ENCODE data around the gene MTR.

- TF ChIP-seq, protein P1, sequence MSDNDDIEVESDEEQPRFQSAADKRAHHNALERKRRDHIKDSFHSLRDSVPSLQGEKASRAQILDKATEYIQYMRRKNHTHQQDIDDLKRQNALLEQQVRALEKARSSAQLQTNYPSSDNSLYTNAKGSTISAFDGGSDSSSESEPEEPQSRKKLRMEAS (IDR thresholded peaks at IDR 0.05), result no peak
- TF ChIP-seq, protein P2, sequence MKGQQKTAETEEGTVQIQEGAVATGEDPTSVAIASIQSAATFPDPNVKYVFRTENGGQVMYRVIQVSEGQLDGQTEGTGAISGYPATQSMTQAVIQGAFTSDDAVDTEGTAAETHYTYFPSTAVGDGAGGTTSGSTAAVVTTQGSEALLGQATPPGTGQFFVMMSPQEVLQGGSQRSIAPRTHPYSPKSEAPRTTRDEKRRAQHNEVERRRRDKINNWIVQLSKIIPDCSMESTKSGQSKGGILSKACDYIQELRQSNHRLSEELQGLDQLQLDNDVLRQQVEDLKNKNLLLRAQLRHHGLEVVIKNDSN (IDR thresholded peaks at IDR 0.05), result no peak
- TF ChIP-seq REST (IDR thresholded peaks at IDR 0.05; ENCODE audit: low read depth) (no peak), TAF1 (IDR thresholded peaks at IDR 0.05; ENCODE audit: low read depth) (no peak), RAD21 (IDR thresholded peaks at IDR 0.05; ENCODE audit: low read depth) (no peak), NFIC (IDR thresholded peaks at IDR 0.05) (no peak), EP300 (IDR thresholded peaks at IDR 0.05; ENCODE audit: borderline replicate concordance) (no peak)
These were observed 920 bp downstream of the MTR start for GRCh38 chr1:236795757-236796667.
